ENCODE results near the gene SLC4A5. TPM values are rescaled to one million over a fixed set of nuclear protein-coding genes. Genes with fewer than 3 reads are reported as not detected.
A peak's percentile ranks its signal among the peaks of the same experiment; 100 is the strongest.
"Not testable (repeated sequence)": the region's sequence is repeated elsewhere in the genome, so short reads cannot be mapped to it uniquely, and the experiment has no call there.

Gene SLC4A5
- total and polyA plus RNA-seq, 4 donors, result 1.2 to 22.3 (median 3.2) TPM

DNA sequence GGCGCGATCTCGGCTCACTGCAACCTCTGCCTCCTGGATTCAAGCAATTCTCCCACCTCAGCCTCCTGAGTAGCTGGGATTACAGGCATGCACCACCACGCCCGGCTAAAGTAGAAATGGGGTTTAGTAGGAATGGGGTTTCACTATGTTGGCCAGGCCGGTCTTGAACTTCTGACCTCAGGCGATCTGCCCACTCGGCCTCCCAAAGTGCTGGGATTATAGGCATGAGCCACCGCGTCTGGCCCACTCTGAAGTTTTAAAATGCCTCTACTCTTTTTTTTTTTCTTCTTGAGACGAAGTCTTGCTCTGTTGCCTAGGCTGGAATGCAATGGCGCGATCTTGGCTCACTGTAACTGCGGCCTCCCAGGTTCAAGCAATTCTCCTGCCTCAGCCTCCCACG lies 156.5 kb downstream of the SLC4A5 start:
- H3K4me3 ChIP-seq (ENCODE audit: low read depth, low read length); H3K9me3 ChIP-seq (ENCODE audit: control insufficient read depth, insufficient read depth, low read length); H3K36me3 ChIP-seq (ENCODE audit: control insufficient read depth, insufficient read depth, low read length); H3K27me3 ChIP-seq (ENCODE audit: control insufficient read depth, insufficient read depth, low read length); H3K27ac ChIP-seq (ENCODE audit: low read depth, low read length); DNase-seq (ENCODE audit: low read depth in 4 of 6, low spot score in 6 of 6); H3K4me1 ChIP-seq (ENCODE audit: control insufficient read depth, insufficient read depth, low read length): not testable (repeated sequence)
- WGBS (ENCODE audit: insufficient coverage), result 96% methylated on average over 12 of the region's 15 CpGs

DNA sequence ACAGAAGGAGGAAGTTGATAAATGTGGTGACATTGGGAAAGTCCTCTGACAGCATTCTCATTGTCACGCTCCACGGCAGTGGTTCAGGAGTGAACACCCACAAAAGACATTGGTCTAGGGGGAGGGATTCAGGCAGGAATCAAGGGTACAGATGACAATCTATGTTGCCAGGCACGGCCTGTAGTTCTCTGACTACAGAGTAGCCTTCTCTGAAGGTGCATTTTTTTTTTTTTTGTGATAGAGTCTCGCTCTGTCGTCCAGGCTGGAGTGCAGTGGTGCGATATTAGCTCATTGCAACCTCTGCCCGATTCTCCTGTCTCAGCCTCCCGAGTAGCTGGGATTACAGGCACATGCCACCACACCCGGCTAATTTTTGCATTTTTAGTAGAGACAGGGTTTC lies 157.2 kb downstream of the SLC4A5 start:
- no peaks in the 10 kb centered on the region for H3K9me3 ChIP-seq (ENCODE audit: control insufficient read depth, insufficient read depth, low read length)
- no peaks in the 10 kb centered on the region for H3K27me3 ChIP-seq (ENCODE audit: control insufficient read depth, insufficient read depth, low read length)
- no peaks in the 10 kb centered on the region for H3K4me1 ChIP-seq (ENCODE audit: control insufficient read depth, insufficient read depth, low read length)
- DNase-seq (ENCODE audit: low read depth in 4 of 6, low spot score in 6 of 6), result no peak
- no peaks in the 10 kb centered on the region for H3K36me3 ChIP-seq (ENCODE audit: control insufficient read depth, insufficient read depth, low read length)
- no peak overlapping the region for H3K27ac ChIP-seq (ENCODE audit: low read depth, low read length)
- WGBS (ENCODE audit: insufficient coverage), result 73% methylated on average over 6 of the region's 9 CpGs
- H3K4me3 ChIP-seq (ENCODE audit: low read depth, low read length), result no peak overlapping the region

DNA sequence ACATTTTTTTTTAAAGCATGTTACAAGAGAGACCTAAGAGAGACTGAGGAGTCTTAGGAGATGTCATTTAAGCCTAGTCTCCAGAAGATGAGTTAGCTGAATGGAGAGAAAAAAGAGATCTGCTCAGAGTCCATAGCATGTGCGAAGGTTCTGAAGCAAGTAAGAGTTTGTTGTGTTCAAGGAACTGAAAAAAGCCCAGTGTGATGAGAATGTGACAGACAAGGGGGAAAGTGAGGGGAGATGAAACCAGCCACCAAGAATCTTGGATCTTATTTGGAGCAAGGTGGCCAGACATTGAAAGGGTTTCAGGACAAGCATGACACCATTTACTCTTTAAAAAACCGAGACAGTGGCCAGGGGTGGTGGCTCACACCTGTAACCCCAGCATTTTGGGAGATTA lies 159.3 kb downstream of the SLC4A5 start:
- Histone ChIP-seq H3K4me3 (ENCODE audit: low read depth, low read length) (no peak overlapping the region), H3K4me1 (ENCODE audit: control insufficient read depth, insufficient read depth, low read length) (no peaks in the 10 kb centered on the region), H3K27ac (ENCODE audit: low read depth, low read length) (no peak overlapping the region), H3K36me3 (ENCODE audit: control insufficient read depth, insufficient read depth, low read length) (no peaks in the 10 kb centered on the region), H3K9me3 (ENCODE audit: control insufficient read depth, insufficient read depth, low read length) (no peaks in the 10 kb centered on the region), H3K27me3 (ENCODE audit: control insufficient read depth, insufficient read depth, low read length) (no peaks in the 10 kb centered on the region)
- no peak for DNase-seq (ENCODE audit: low read depth in 4 of 6, low spot score in 6 of 6)
- WGBS (ENCODE audit: insufficient coverage), result 92% methylated on average over 1 of the region's 2 CpGs

DNA sequence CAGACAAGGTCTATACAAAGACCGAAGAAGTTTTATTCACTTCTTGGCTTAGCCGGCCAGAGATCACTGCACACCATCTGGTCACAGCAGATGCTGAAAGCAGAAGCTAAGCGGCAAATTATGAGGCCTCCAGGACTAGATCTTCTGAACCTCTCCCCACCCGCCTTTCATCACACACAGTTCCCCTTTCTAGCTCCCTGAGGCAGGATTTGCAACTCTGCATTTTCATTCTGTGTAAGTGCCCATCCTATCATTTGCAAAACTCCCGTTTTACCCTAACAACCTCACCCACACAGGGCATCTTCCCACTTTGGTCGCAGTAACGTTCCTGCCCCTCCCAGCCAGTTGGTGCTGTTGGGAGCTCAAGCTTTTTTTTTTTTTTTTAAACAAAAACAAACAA lies 161.5 kb downstream of the SLC4A5 start:
- Histone ChIP-seq H3K4me1 (ENCODE audit: control insufficient read depth, insufficient read depth, low read length) (peaks cover 5% of the 10 kb centered on the region), H3K9me3 (ENCODE audit: control insufficient read depth, insufficient read depth, low read length) (no peaks in the 10 kb centered on the region), H3K36me3 (ENCODE audit: control insufficient read depth, insufficient read depth, low read length) (peaks cover 3% of the 10 kb centered on the region), H3K27me3 (ENCODE audit: control insufficient read depth, insufficient read depth, low read length) (no peaks in the 10 kb centered on the region), H3K4me3 (ENCODE audit: low read depth, low read length) (no peak overlapping the region), H3K27ac (ENCODE audit: low read depth, low read length) (no peak overlapping the region)
- WGBS (ENCODE audit: insufficient coverage), result 27% methylated on average over 4 of the region's 7 CpGs
- DNase-seq (ENCODE audit: low read depth in 4 of 6, low spot score in 6 of 6), result peak in 2 of 6 donors; percentile 61 to 64

DNA sequence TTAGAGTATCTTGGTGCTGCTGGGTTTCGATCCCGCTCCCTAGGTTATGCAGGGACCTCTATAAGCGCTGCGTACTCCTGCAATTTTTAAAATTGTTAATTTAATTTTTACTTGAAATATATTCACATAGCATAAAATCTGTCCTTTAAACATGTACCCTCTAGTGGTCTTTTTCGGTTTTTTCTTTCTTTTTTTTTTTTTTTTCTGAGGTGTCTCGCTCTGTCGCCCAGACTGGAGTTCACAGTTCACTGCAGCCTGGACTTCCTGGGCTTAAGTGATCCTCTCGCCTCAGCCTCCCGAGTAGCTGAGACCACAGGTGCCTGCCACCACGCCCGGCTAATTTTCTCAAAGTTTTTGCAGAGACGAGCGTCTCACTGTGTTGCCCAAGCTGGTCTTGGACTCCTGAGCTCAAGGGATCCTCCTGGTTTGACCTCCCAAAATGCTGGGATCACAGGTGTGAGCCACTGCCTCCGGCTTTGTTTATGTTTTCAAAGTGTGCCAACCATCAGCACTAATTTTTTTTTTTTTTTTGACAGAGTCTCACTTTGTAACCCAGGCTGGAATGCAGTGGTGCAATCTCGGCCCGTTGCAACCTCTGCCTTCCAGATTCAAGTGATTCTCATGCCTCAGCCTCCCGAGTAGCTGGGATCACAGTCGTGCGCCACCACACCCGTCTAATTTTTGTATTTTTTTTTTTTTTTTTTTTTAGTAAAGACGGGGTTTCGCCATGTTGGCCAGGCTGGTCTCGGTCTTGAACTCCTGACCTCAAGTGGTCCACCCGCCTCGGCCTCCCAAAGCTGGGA lies 164.0 kb downstream of the SLC4A5 start:
- Histone ChIP-seq H3K36me3 (ENCODE audit: control insufficient read depth, insufficient read depth, low read length) (peaks cover 3% of the 10 kb centered on the region), H3K27ac (ENCODE audit: low read depth, low read length) (peak overlapping the region; percentile 4), H3K9me3 (ENCODE audit: control insufficient read depth, insufficient read depth, low read length) (no peaks in the 10 kb centered on the region), H3K27me3 (ENCODE audit: control insufficient read depth, insufficient read depth, low read length) (no peaks in the 10 kb centered on the region), H3K4me3 (ENCODE audit: low read depth, low read length) (peak overlapping the region; percentile 74), H3K4me1 (ENCODE audit: control insufficient read depth, insufficient read depth, low read length) (peaks cover 5% of the 10 kb centered on the region)
- WGBS (ENCODE audit: insufficient coverage), result 59% methylated on average over 11 of the region's 25 CpGs
- DNase-seq (ENCODE audit: low read depth in 4 of 6, low spot score in 6 of 6), result no peak

DNA sequence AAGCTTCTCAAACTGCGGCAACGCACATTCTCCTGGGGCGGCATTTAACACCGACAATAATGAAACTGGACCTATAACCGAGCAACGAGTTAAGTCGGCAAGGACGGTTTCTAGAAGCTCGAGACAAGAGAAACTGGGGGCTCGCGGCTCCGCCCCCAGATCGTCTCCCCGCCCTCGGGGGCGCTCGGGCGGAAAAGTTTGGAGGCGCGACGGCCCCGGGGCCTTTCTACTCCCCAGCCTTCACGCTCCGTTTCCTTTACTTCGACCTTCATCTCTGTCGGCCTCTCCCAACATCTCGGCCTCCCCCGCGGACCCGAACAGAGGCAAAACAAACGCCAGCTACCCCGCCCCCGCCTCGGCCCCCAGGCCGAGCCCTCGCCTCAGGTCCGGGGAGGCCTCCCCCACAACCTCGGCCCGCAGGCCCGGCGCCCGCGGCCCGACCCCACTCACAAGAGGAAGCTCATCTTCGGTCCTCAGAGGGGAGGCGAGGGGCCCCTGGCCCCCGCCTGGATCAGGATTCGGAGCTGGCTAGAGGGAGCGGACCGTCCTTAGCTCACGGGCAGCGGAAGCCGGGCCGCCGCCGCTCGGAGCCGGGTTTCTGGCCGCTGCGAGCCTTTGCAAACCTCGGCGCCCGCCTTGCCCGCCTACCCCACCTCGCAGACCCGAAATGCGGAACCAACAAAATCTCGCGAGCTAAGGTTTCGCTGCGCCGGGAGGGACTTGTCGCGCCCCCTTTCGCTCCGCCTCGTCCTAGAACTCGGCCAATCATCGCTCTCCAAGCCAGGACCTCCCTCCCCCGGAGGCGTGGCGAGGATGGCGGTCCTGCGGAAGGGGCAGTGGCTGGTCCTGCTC lies 164.8 kb downstream of the SLC4A5 start, which contains the start of gene MOB1A:
TSS of gene MOB1A (minus strand) at position 669 of the 852 bp plus-strand sequence. CDS start at position 464, 205 bp downstream.
- 0% methylated on average over 83 of the region's 84 CpGs for WGBS (ENCODE audit: insufficient coverage)

DNA sequence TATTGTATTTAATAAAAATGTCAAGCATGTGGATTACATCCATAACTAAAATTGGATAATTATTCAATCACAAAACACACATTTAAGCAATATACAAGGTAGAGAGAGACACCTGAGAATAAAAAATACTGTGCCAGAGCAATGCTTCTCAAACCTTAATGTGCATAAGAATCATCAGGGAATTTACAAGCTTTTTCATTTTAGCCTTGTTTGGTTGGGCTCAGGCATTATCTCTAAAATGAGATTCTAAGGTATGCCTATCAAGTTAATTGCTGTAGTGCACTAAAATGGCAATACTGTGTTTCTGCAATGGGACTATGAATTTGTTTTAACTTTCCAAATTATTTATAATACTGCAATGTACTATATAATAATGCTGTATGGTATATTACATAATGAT lies 165.5 kb downstream of the SLC4A5 start:
- Histone ChIP-seq H3K4me3 (ENCODE audit: low read depth, low read length) (peak overlapping the region; percentile 74), H3K27me3 (ENCODE audit: control insufficient read depth, insufficient read depth, low read length) (no peaks in the 10 kb centered on the region), H3K27ac (ENCODE audit: low read depth, low read length) (peak overlapping the region; percentile 92), H3K4me1 (ENCODE audit: control insufficient read depth, insufficient read depth, low read length) (peaks cover 5% of the 10 kb centered on the region), H3K36me3 (ENCODE audit: control insufficient read depth, insufficient read depth, low read length) (peaks cover 3% of the 10 kb centered on the region), H3K9me3 (ENCODE audit: control insufficient read depth, insufficient read depth, low read length) (no peaks in the 10 kb centered on the region)
- peak in 1 of 6 donors; percentile 75 for DNase-seq (ENCODE audit: low read depth in 4 of 6, low spot score in 6 of 6)

More for the DNA sequence above, 164.8 kb downstream of the SLC4A5 start, which contains the start of gene MOB1A:
- no peaks in the 10 kb centered on the region for H3K9me3 ChIP-seq (ENCODE audit: control insufficient read depth, insufficient read depth, low read length)
- peaks cover 5% of the 10 kb centered on the region for H3K4me1 ChIP-seq (ENCODE audit: control insufficient read depth, insufficient read depth, low read length)
- H3K36me3 ChIP-seq (ENCODE audit: control insufficient read depth, insufficient read depth, low read length), result peaks cover 3% of the 10 kb centered on the region
- peak; percentile 89 to 100 (median 97) for DNase-seq (ENCODE audit: low read depth in 4 of 6, low spot score in 6 of 6)
- peak within 1 kb of the TSS; percentile 74 for H3K4me3 ChIP-seq (ENCODE audit: low read depth, low read length)
- no peaks in the 10 kb centered on the region for H3K27me3 ChIP-seq (ENCODE audit: control insufficient read depth, insufficient read depth, low read length)
- peak within 1 kb of the TSS; percentile 92 for H3K27ac ChIP-seq (ENCODE audit: low read depth, low read length)

DNA sequence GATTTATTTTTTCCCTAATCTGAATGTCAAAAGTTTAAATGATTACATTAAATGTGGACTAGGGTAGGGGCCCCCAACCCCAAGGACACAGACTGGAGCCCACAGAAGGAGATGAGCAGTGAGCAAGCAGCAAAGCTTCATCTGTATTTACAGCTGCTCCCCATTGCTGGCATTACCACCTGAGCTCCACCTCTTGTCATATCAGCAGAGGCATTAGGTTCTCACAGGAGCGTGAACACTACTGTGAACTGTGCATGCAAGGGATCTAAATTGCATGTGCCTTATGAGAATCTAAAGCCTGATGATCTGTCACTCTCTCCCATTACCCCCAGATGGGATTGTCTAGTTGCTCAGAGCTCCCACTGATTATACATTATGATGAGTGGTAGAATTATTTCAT lies 168.3 kb downstream of the SLC4A5 start:
- no peak for DNase-seq (ENCODE audit: low read depth in 4 of 6, low spot score in 6 of 6)
- H3K36me3 ChIP-seq (ENCODE audit: control insufficient read depth, insufficient read depth, low read length), result peaks cover 17% of the 10 kb centered on the region
- H3K27me3 ChIP-seq (ENCODE audit: control insufficient read depth, insufficient read depth, low read length), result no peaks in the 10 kb centered on the region
- H3K4me3 ChIP-seq (ENCODE audit: low read depth, low read length), result no peak overlapping the region
- H3K27ac ChIP-seq (ENCODE audit: low read depth, low read length), result no peak overlapping the region
- H3K9me3 ChIP-seq (ENCODE audit: control insufficient read depth, insufficient read depth, low read length), result no peaks in the 10 kb centered on the region
- WGBS (ENCODE audit: insufficient coverage), result 80% methylated on average over 1 of the region's 1 CpG
- H3K4me1 ChIP-seq (ENCODE audit: control insufficient read depth, insufficient read depth, low read length), result peaks cover 5% of the 10 kb centered on the region

DNA sequence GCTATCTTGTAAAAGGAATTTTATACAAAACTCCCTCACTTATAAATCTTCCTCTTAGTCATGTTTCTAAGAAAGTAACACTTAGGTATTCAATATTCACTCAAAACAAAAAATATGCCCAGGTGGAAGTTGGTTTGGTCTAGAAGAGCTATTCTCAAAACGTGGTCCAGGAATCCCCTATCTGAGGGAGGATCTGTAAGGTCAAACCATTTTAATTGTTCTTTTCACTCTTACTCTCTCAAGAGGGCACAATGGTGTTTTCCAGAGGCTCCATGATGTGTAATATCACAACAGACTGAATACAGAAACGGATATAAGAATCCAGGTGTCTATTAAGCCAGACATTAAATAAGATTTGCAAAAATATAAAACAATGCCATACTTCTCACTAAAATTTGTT lies 174.5 kb downstream of the SLC4A5 start:
- no CpG with 5 or more reads among the region's 2 CpGs for WGBS (ENCODE audit: insufficient coverage)
- Histone ChIP-seq H3K27me3 (ENCODE audit: control insufficient read depth, insufficient read depth, low read length) (no peaks in the 10 kb centered on the region), H3K27ac (ENCODE audit: low read depth, low read length) (no peak overlapping the region), H3K4me1 (ENCODE audit: control insufficient read depth, insufficient read depth, low read length) (no peaks in the 10 kb centered on the region), H3K36me3 (ENCODE audit: control insufficient read depth, insufficient read depth, low read length) (peaks cover 43% of the 10 kb centered on the region), H3K9me3 (ENCODE audit: control insufficient read depth, insufficient read depth, low read length) (no peaks in the 10 kb centered on the region), H3K4me3 (ENCODE audit: low read depth, low read length) (no peak overlapping the region)
- no peak for DNase-seq (ENCODE audit: low read depth in 4 of 6, low spot score in 6 of 6)
